Ovary (tissue), 9 donors: ENCODE results near the gene GLCCI1. TPM values are rescaled to one million over a fixed set of nuclear protein-coding genes. Genes with fewer than 3 reads are reported as not detected.

Source experiments
- DNase-seq, 5 donors: peaks; one replicate each; pipeline ENCODE4 v3.0.0-alpha.2; 2019 to 2020
- H3K27ac ChIP-seq, 2 donors: fragments of 200-600 bp; one replicate each; pipeline versions ENCODE4 v1.5.1 to v1.8.0; 2019 to 2022
- H3K27me3 ChIP-seq: fragments of 200-600 bp; one replicate; pipeline ENCODE4 v1.8.0; 2022
- H3K36me3 ChIP-seq: fragments of 200-600 bp; sonication (generic); one replicate; pipeline ENCODE4 v1.5.1; 2019
- H3K4me1 ChIP-seq: one replicate; pipeline ENCODE4 v1.8.1; 2013; ENCODE audit warnings: mild to moderate bottlenecking, moderate library complexity; ENCODE audit not compliant: insufficient read depth
- H3K4me3 ChIP-seq: fragments of 200-600 bp; sonication (generic); one replicate; pipeline ENCODE4 v1.5.1; 2017
- H3K9me3 ChIP-seq, 2 donors: fragments of 200-600 bp in 1 of 2; sonication (generic) in 1 of 2; one replicate each; pipeline versions ENCODE4 v1.5.1 to v1.8.1; 2013 to 2019; ENCODE audit warnings: mild to moderate bottlenecking in 1 of 2, moderate library complexity in 1 of 2
- EP300 ChIP-seq: sonication (generic); formaldehyde crosslinking; IDR thresholded peaks from one replicate; pipeline ENCODE4 v1.6.1; 2017; ENCODE audit warnings: antibody characterized with exemption
- POLR2A ChIP-seq: fragments of 450-650 bp; IDR thresholded peaks from one replicate; pipeline ENCODE4 v1.6.1; 2017; ENCODE audit warnings: antibody characterized with exemption, mild to moderate bottlenecking, moderate library complexity
- whole genome bisulfite sequencing, 3 donors: extraction: QIAGEN DNeasy Blood & Tissue Kit in 1 of 3; methylation state at CpG; one replicate each; pipeline versions ENCODE4 v1.1.5 to v1.1.7; 2013 to 2017; 5-methylcytosine and 5-hydroxymethylcytosine counted together
- intact Hi-C, 4 donors: fragments of 100-400 bp; cut with DNase I; formaldehyde crosslinking; loops; one replicate each; pipeline versions ENCODE4 v1.11.0 to v1.15.1; 2022 to 2023
- polyA plus RNA-seq, 2 donors: library from polyadenylated mRNA; stranded (reverse); fragments of 200-250 nt in 1 of 2; fragments of 350-450 nt in 1 of 2; fragmentation: Illumina TruSeq in 1 of 2; extraction: RNeasy Lipid Tissue Mini Kit (QIAGEN cat#74804) in 1 of 2; gene quantifications; one replicate each; pipeline ENCODE4 v1.2.3, GENCODE V29; 2013 to 2014
- total RNA-seq, 7 donors: library from RNA; depleted of rRNA in 2 of 7; stranded (reverse); fragments of >200 nt in 2 of 7; fragmentation: NEBNext Ultra II Directional in 3 of 7; extraction: Animal tissue kit (Norgen Biotek cat#: 25700) in 3 of 7; gene quantifications; one replicate each; pipeline versions ENCODE4 v1.1.0 to v1.2.4, GENCODE V29; 2016 to 2023
- TF ChIP-seq, protein P1 (sequence below), 3 donors: fragments of 450-650 bp in 2 of 3; fragments of 200-600 bp in 1 of 3; IDR thresholded peaks; one replicate each; pipeline versions ENCODE4 v1.5.1 to v1.8.0; 2016 to 2022; ENCODE audit warnings: antibody characterized with exemption in 3 of 3, mild to moderate bottlenecking in 1 of 3
- donor health status: DM: no; HTN: no; CAD: no; lungs with moderate emphysema.
- donor health status: DM: no; HTN: no; CAD: no.
- donor health status: Bipolar disorder and iron deficiency.
- donor health status: DM: yes; HTN: yes; CAD: no.
- donor health status: DM: no; HTN: no; CAD: no.
- donor health status: DM: yes; HTN: yes; CAD: no.

GLCCI1 gene
- total and polyA plus RNA-seq, 9 donors, result 6.2 to 12.7 (median 9.9) TPM

DNA sequence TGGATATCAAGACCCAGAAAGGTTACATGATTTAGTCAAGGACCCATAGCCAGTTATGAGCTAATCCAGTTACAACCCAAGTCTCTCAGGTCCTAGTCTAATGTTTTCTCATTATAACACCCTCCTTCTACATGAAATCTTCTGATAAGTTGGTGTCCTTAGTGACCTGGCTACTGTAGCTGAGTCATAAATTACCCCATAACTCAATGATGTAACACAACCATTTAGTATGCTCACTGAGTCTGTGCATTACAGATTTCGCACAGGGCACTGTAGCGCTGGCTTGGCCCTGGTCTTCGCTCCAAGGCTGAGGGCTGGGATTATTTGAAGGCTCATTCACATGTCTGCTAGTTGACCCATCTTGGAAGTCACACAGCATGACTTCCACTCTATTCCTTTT lies 36.0 kb upstream of the GLCCI1 start:
- H3K27me3 ChIP-seq, result no peaks in the 10 kb centered on the region
- H3K4me1 ChIP-seq, result no peaks in the 10 kb centered on the region
- DNase-seq, result no peak
- H3K9me3 ChIP-seq, result no peaks in the 10 kb centered on the region
- H3K36me3 ChIP-seq, result no peaks in the 10 kb centered on the region
- no peak overlapping the region for H3K27ac ChIP-seq
- intact Hi-C loops, result no loop called here
- WGBS, 3 donors, result 99% methylated on average over 3 of the region's 3 CpGs
- H3K4me3 ChIP-seq, result no peak overlapping the region
- TF ChIP-seq POLR2A (no peak), EP300 (no peak)
- TF ChIP-seq, protein P1, sequence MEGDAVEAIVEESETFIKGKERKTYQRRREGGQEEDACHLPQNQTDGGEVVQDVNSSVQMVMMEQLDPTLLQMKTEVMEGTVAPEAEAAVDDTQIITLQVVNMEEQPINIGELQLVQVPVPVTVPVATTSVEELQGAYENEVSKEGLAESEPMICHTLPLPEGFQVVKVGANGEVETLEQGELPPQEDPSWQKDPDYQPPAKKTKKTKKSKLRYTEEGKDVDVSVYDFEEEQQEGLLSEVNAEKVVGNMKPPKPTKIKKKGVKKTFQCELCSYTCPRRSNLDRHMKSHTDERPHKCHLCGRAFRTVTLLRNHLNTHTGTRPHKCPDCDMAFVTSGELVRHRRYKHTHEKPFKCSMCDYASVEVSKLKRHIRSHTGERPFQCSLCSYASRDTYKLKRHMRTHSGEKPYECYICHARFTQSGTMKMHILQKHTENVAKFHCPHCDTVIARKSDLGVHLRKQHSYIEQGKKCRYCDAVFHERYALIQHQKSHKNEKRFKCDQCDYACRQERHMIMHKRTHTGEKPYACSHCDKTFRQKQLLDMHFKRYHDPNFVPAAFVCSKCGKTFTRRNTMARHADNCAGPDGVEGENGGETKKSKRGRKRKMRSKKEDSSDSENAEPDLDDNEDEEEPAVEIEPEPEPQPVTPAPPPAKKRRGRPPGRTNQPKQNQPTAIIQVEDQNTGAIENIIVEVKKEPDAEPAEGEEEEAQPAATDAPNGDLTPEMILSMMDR (IDR thresholded peaks at IDR 0.05), result no peak

DNA sequence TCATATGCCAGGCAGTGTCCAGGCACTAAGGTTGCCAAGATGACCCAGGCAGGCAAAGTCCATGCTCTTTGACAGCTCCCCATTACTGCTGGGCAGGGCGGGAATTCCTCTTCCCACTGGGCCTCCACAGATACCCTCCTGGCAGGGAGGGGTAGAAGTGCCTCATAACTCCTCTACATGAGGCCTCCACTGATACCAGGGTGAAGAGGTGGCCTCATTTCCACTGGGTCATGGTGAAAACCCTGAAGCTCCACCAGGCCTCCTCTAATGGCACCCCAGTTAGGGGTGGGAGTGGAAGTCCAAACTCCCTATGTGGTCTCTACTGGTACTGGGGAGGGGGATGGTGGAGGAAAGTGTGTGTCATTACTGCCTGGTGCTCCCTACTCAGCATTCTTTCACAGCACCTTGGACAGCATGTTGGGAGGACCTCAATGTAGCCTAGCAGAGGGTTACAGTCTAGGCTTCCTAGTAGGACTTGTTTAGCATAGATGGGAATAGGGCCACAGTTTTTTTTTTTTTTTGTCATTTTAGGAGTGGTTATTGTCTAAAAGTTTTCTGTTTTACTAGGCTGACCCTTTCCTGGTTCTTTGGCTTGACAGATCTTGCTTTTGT lies 34.6 kb upstream of the GLCCI1 start:
- no peaks in the 10 kb centered on the region for H3K27me3 ChIP-seq
- 98 to 100% (median 100%) methylated on average over 1 of the region's 1 CpG for WGBS, 3 donors
- H3K27ac ChIP-seq, result no peak overlapping the region
- TF ChIP-seq EP300, result no peak
- TF ChIP-seq, protein P1 (IDR thresholded peaks at IDR 0.05), result no peak
- TF ChIP-seq POLR2A, result no peak
- intact Hi-C loops, result no loop called here
- no peak overlapping the region for H3K4me3 ChIP-seq
- H3K36me3 ChIP-seq, result no peaks in the 10 kb centered on the region
- no peaks in the 10 kb centered on the region for H3K9me3 ChIP-seq
- DNase-seq, result no peak
- no peaks in the 10 kb centered on the region for H3K4me1 ChIP-seq

DNA sequence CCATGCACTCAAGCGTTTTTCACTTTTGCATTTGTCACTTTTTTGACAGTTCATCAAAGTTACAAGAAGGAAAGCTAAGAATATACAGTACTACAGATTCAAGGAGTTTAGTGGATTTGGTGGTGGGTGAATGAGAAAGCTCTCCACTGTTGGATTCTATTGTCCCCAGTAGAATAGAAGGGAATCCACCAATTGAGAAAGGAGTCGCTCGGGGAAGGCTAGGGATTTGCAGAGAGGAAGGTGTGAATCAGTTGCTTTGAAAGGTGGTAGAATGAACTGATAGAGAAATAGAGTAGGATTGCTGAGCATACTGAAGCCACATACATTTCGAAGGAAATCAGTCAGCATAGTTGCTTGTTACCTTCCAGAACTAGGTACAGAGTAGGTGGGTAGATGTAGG lies 33.7 kb upstream of the GLCCI1 start:
- intact Hi-C loops, result no loop called here
- Histone ChIP-seq H3K4me1 (peaks cover 2% of the 10 kb centered on the region), H3K9me3 (no peaks in the 10 kb centered on the region), H3K27me3 (no peaks in the 10 kb centered on the region), H3K36me3 (no peaks in the 10 kb centered on the region), H3K4me3 (no peak overlapping the region), H3K27ac (no peak overlapping the region)
- 92 to 97% (median 92%) methylated on average over 4 of the region's 4 CpGs for WGBS, 3 donors
- no peak for TF ChIP-seq POLR2A
- no peak for TF ChIP-seq EP300
- TF ChIP-seq, protein P1 (IDR thresholded peaks at IDR 0.05), result no peak
- no peak for DNase-seq

DNA sequence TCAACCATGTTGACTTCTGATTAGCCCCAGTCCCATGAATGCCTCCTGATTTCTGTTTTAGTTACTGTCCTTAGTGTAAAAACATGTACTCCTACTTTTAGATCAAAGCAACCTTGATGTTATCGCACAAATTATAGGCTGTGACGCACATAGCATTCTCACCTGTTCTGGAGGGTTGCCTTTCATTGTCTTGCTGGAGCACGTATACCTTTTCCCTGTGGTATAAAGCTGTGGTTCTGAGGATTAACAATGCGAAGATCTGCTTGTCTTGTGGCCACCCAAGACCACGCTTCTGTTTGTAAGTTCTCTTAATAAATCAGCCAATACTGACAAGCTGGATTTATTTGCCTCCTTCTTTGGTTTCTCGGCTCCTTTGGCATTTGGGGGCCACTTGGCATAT lies 30.1 kb upstream of the GLCCI1 start:
- DNase-seq, result no peak
- Histone ChIP-seq H3K27ac (no peak overlapping the region), H3K27me3 (no peaks in the 10 kb centered on the region), H3K9me3 (no peaks in the 10 kb centered on the region), H3K4me1 (peaks cover 2% of the 10 kb centered on the region), H3K4me3 (no peak overlapping the region), H3K36me3 (no peaks in the 10 kb centered on the region)
- intact Hi-C loops, result no loop called here
- 80 to 95% (median 81%) methylated on average over 6 of the region's 6 CpGs for WGBS, 3 donors
- TF ChIP-seq POLR2A (no peak), EP300 (no peak)
- TF ChIP-seq, protein P1 (IDR thresholded peaks at IDR 0.05), result no peak
